HCT116 (cell line): ENCODE data around the gene CHKA. TPM values are rescaled to one million over a fixed set of nuclear protein-coding genes. Genes with fewer than 3 reads are reported as not detected.

Source experiments
- ATAC-seq: fragments of 200-7000 bp; cut with Tn5 transposase; 2 replicates; pipeline ENCODE4 v1.9.1; 2020; ENCODE audit warnings: mild to moderate bottlenecking, moderate library complexity
- BruUV-seq: library from RNA; stranded (reverse); fragments of 400-500 nt; replicated peaks from 2 replicates; lab custom pipeline; 2021; lab: Mats Ljungman, UMichigan
- CTCF ChIA-PET: fragments of 300-600 bp; sonication (Branson Sonifier 250); formaldehyde crosslinking; loops from one replicate; lab custom pipeline; 2021; ENCODE audit warnings: antibody characterized with exemption; lab: Charles Lee
- POLR2A ChIA-PET: fragments of 300-600, 350-600 bp; sonication (Branson Sonifier 250); formaldehyde crosslinking; loops from one replicate; lab custom pipeline; 2021; ENCODE audit warnings: antibody characterized with exemption; lab: Charles Lee
- RAD21 ChIA-PET, 2 experiments: fragments of 300-600 bp; sonication (Branson Sonifier 250); formaldehyde crosslinking; loops; one replicate each; lab custom pipeline; 2023; ENCODE audit warnings: low total read pairs in 2 of 2; ENCODE audit not compliant: uncharacterized antibody in 2 of 2, unreplicated experiment in 2 of 2, low non-redundant PET in 1 of 2; lab: Charles Lee
- DNase-seq: peaks from one replicate; pipeline ENCODE4 v3.0.0-alpha.2; 2010; ENCODE audit warnings: low read depth, low spot score
- H2AFZ ChIP-seq: fragments of 200-600 bp; shearing (Covaris generic), sonication (generic); 2 replicates; pipeline ENCODE4 v1.6.1; 2017; ENCODE audit warnings: low read depth, mixed run types, mixed read lengths, antibody characterized with exemption, low read length; ENCODE audit not compliant: poor library complexity, severe bottlenecking
- H3K27ac ChIP-seq: 2 replicates; pipeline ENCODE4 v1.5.1; 2012; ENCODE audit warnings: low read depth, low read length
- H3K27me3 ChIP-seq: fragments of 200-600 bp; sonication (generic); 2 replicates; pipeline ENCODE4 v1.6.1; 2016; ENCODE audit warnings: mixed run types, low read length, mixed read lengths; ENCODE audit not compliant: insufficient read depth
- H3K36me3 ChIP-seq, 2 experiments: fragments of 200-500 bp in 1 of 2; fragments of 200-600 bp in 1 of 2; sonication (Bioruptor generic) in 1 of 2; sonication (generic) in 1 of 2; 2 replicates each; pipeline versions ENCODE4 v1.5.1 to v1.6.1; 2014 to 2016; ENCODE audit warnings: low read length in 2 of 2, inconsistent platforms in 1 of 2, mixed read lengths in 1 of 2, mixed run types in 1 of 2; ENCODE audit not compliant: insufficient read depth in 2 of 2, control insufficient read depth in 1 of 2
- H3K4me1 ChIP-seq, 2 experiments: fragments of 200-600 bp in 1 of 2; sonication (generic) in 1 of 2; 2 replicates each; pipeline versions ENCODE4 v1.5.1 to v1.6.1; 2012 to 2017; ENCODE audit warnings: low read length in 2 of 2, inconsistent platforms in 1 of 2, mild to moderate bottlenecking in 1 of 2, mixed read lengths in 1 of 2, mixed run types in 1 of 2, moderate library complexity in 1 of 2; ENCODE audit not compliant: insufficient read depth in 2 of 2, control insufficient read depth in 1 of 2
- H3K4me2 ChIP-seq: fragments of 200-600 bp; sonication (generic); 2 replicates; pipeline ENCODE4 v1.6.1; 2017; ENCODE audit warnings: mixed run types, low read length, mixed read lengths
- H3K4me3 ChIP-seq, 2 experiments: fragments of 200-600 bp in 1 of 2; sonication (generic) in 1 of 2; replicated peaks in 1 of 2; 2 replicates each; pipeline ENCODE4 v1.5.1; 2011 to 2016; ENCODE audit warnings: low read length in 2 of 2, control low read depth in 1 of 2, low read depth in 1 of 2, mild to moderate bottlenecking in 1 of 2, mixed read lengths in 1 of 2, mixed run types in 1 of 2
- H3K79me2 ChIP-seq: fragments of 200-600 bp; sonication (generic); 2 replicates; pipeline ENCODE4 v1.6.1; 2017; ENCODE audit warnings: mild to moderate bottlenecking, mixed run types, low read length, moderate library complexity, mixed read lengths; ENCODE audit not compliant: insufficient read depth
- H3K9ac ChIP-seq: fragments of 200-600 bp; sonication (generic); 2 replicates; pipeline ENCODE4 v1.6.1; 2016; ENCODE audit warnings: low read length, mixed read lengths
- H3K9me2 ChIP-seq: fragments of 200-600 bp; sonication (generic), shearing (Covaris generic); 2 replicates; pipeline ENCODE4 v1.6.1; 2017; ENCODE audit warnings: mixed run types, mild to moderate bottlenecking, moderate library complexity; ENCODE audit not compliant: insufficient read depth
- H3K9me3 ChIP-seq, 2 experiments: fragments of 200-500 bp in 1 of 2; fragments of 200-600 bp in 1 of 2; sonication (Bioruptor generic) in 1 of 2; sonication (generic) in 1 of 2; 2 replicates each; pipeline ENCODE4 v1.6.1; 2014 to 2017; ENCODE audit warnings: low read length in 2 of 2, mixed read lengths in 2 of 2, inconsistent platforms in 1 of 2, low read depth in 1 of 2, mild to moderate bottlenecking in 1 of 2, mixed run types in 1 of 2, moderate library complexity in 1 of 2; ENCODE audit not compliant: control insufficient read depth in 1 of 2, insufficient read depth in 1 of 2
- H4K20me1 ChIP-seq: fragments of 200-600 bp; sonication (generic), shearing (Covaris generic); 2 replicates; pipeline ENCODE4 v1.6.1; 2017; ENCODE audit warnings: mixed run types, mild to moderate bottlenecking, moderate library complexity; ENCODE audit not compliant: insufficient read depth
- CBX3 ChIP-seq: IDR thresholded peaks from 2 replicates; pipeline ENCODE4 v1.6.1; 2012; ENCODE audit warnings: low read depth
- ELF1 ChIP-seq: IDR thresholded peaks from 2 replicates; pipeline ENCODE4 v1.6.1; 2012; ENCODE audit warnings: low read depth, borderline replicate concordance
- EZH2 ChIP-seq: fragments of 200-600 bp; sonication (generic); IDR thresholded peaks from 2 replicates; pipeline ENCODE4 v1.6.1; 2017; ENCODE audit warnings: antibody characterized with exemption, mixed run types
- EZH2phosphoT487 ChIP-seq: fragments of 200-600 bp; IDR thresholded peaks from 2 replicates; pipeline ENCODE4 v1.6.1; 2018; ENCODE audit warnings: antibody characterized with exemption, borderline replicate concordance
- FOSL1 ChIP-seq: IDR thresholded peaks from 2 replicates; pipeline ENCODE4 v1.6.1; 2012; ENCODE audit warnings: low read depth
- JUND ChIP-seq: IDR thresholded peaks from 2 replicates; pipeline ENCODE4 v1.6.1; 2012
- POLR2AphosphoS5 ChIP-seq: IDR thresholded peaks from 2 replicates; pipeline ENCODE4 v1.6.1; 2011; ENCODE audit warnings: mild to moderate bottlenecking, low read depth, low read length, moderate library complexity
- RAD21 ChIP-seq: IDR thresholded peaks from 2 replicates; pipeline ENCODE4 v1.6.1; 2012; ENCODE audit warnings: low read depth, mild to moderate bottlenecking
- SP1 ChIP-seq: IDR thresholded peaks from 2 replicates; pipeline ENCODE4 v1.6.1; 2012; ENCODE audit warnings: low read depth
- SRF ChIP-seq: IDR thresholded peaks from 2 replicates; pipeline ENCODE4 v1.6.1; 2012; ENCODE audit warnings: low read depth
- TCF7L2 ChIP-seq: IDR thresholded peaks from 2 replicates; pipeline ENCODE4 v1.7.0; 2011; ENCODE audit warnings: borderline replicate concordance, inconsistent platforms; ENCODE audit not compliant: insufficient read depth, insufficient read length; ENCODE audit errors: extremely low read depth
- YY1 ChIP-seq: IDR thresholded peaks from 2 replicates; pipeline ENCODE4 v1.6.1; 2011; ENCODE audit warnings: low read length, low read depth, moderate library complexity, mild to moderate bottlenecking; ENCODE audit not compliant: insufficient replicate concordance; ENCODE audit errors: extremely low read depth
- ZBTB33 ChIP-seq: IDR thresholded peaks from 2 replicates; pipeline ENCODE4 v1.6.1; 2011; ENCODE audit warnings: mild to moderate bottlenecking, low read length, moderate library complexity; ENCODE audit not compliant: insufficient replicate concordance; ENCODE audit errors: extremely low read depth
- ZNF274 ChIP-seq: fragments of 200-500 bp; sonication (Bioruptor generic); IDR thresholded peaks from 2 replicates; pipeline ENCODE4 v1.6.1; 2014; ENCODE audit warnings: mild to moderate bottlenecking, low read depth, low read length, inconsistent platforms
- intact Hi-C: fragments of 100-400 bp; cut with micrococcal nuclease; formaldehyde crosslinking; loops from 2 replicates; pipeline ENCODE4 v1.10.0; 2022
- total RNA-seq: library from RNA; stranded (reverse); gene quantifications from one replicate; pipeline ENCODE4 v1.2.1, GENCODE V29; 2021; ENCODE audit not compliant: unreplicated experiment
- TF ChIP-seq, protein P1 (sequence below), 3 experiments: fragments of 200-600 bp in 1 of 3; sonication (generic) in 1 of 3; IDR thresholded peaks in 2 of 3; conservative IDR thresholded peaks in 1 of 3; 2 replicates each; pipeline ENCODE4 v1.5.1; 2012 to 2017; ENCODE audit warnings: low read depth in 2 of 3, low read length in 2 of 3, antibody characterized with exemption in 1 of 3, borderline replicate concordance in 1 of 3, control low read depth in 1 of 3, mild to moderate bottlenecking in 1 of 3, mixed read lengths in 1 of 3, mixed run types in 1 of 3, moderate library complexity in 1 of 3; ENCODE audit not compliant: insufficient read depth in 1 of 3
- TF ChIP-seq, protein P2 (sequence below): IDR thresholded peaks from 2 replicates; pipeline ENCODE4 v1.6.1; 2012
- TF ChIP-seq, protein P3 (sequence below): IDR thresholded peaks from 2 replicates; pipeline ENCODE4 v1.6.1; 2012; ENCODE audit warnings: low read depth

CHKA gene
- total RNA-seq, 1 experiment from 2014 or later = 33.1 TPM

DNA sequence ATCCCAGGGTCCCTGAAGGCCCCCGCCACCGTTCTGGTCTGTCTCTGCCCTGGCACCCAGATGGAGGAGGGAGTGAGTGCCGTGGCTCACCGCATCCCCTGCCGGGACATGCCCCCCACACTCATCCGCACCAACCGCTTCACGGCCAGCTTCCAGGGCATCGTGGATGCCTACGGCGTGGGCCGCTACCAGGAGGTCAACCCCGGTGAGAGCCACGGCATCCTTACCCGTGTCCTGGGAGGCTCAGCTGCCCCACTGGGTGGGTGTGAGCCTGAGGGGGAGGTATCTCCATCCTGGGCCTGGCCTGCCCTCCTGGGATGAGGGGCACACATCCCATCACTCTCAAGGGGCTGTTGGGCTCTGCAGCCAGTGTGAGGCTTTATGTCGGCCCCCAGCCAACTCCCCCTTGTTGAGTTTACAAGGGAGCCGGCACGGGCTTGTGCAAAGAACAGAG is 76.3 kb downstream of the CHKA start:
- Histone ChIP-seq H3K9ac (no peak overlapping the region), H3K36me3 (peaks cover 0 to 6% of the 10 kb centered on the region in 2 experiments; a peak in 2 of 4 replicates), H2AFZ (no peak overlapping the region), H4K20me1 (no peaks in the 10 kb centered on the region), H3K9me3 (no peaks in the 10 kb centered on the region), H3K9me2 (no peaks in the 10 kb centered on the region), H3K79me2 (peaks cover 10% of the 10 kb centered on the region), H3K27me3 (no peaks in the 10 kb centered on the region), H3K27ac (no peak overlapping the region), H3K4me1 (peaks cover 0 to 5% of the 10 kb centered on the region in 2 experiments; a peak in 2 of 4 replicates), H3K4me3 (no peak overlapping the region), H3K4me2 (no peak overlapping the region)
- CTCF ChIA-PET = no interaction called here
- ATAC-seq (no peak), DNase-seq (no peak)
- RAD21 ChIA-PET = no interaction called here
- BruUV-seq = no TSS peak
- TF ChIP-seq, protein P1, sequence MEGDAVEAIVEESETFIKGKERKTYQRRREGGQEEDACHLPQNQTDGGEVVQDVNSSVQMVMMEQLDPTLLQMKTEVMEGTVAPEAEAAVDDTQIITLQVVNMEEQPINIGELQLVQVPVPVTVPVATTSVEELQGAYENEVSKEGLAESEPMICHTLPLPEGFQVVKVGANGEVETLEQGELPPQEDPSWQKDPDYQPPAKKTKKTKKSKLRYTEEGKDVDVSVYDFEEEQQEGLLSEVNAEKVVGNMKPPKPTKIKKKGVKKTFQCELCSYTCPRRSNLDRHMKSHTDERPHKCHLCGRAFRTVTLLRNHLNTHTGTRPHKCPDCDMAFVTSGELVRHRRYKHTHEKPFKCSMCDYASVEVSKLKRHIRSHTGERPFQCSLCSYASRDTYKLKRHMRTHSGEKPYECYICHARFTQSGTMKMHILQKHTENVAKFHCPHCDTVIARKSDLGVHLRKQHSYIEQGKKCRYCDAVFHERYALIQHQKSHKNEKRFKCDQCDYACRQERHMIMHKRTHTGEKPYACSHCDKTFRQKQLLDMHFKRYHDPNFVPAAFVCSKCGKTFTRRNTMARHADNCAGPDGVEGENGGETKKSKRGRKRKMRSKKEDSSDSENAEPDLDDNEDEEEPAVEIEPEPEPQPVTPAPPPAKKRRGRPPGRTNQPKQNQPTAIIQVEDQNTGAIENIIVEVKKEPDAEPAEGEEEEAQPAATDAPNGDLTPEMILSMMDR (IDR thresholded peaks at IDR 0.05 in 2 of 3, conservative IDR thresholded peaks at IDR 0.05 in 1 of 3; ENCODE audit: borderline replicate concordance in 1 of 3, insufficient read depth in 1 of 3, low read depth in 2 of 3, low read length in 2 of 3) = no peak
- TF ChIP-seq RAD21 = no peak
- TF ChIP-seq EZH2phosphoT487 = no peak
- TF ChIP-seq POLR2AphosphoS5 = no peak
- no peak for TF ChIP-seq ELF1
- TF ChIP-seq CBX3 = no peak
- no peak for TF ChIP-seq YY1
- no peak for TF ChIP-seq SP1
- TF ChIP-seq, protein P2, sequence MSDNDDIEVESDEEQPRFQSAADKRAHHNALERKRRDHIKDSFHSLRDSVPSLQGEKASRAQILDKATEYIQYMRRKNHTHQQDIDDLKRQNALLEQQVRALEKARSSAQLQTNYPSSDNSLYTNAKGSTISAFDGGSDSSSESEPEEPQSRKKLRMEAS = no peak
- TF ChIP-seq ZNF274 = no peak
- TF ChIP-seq, protein P3, sequence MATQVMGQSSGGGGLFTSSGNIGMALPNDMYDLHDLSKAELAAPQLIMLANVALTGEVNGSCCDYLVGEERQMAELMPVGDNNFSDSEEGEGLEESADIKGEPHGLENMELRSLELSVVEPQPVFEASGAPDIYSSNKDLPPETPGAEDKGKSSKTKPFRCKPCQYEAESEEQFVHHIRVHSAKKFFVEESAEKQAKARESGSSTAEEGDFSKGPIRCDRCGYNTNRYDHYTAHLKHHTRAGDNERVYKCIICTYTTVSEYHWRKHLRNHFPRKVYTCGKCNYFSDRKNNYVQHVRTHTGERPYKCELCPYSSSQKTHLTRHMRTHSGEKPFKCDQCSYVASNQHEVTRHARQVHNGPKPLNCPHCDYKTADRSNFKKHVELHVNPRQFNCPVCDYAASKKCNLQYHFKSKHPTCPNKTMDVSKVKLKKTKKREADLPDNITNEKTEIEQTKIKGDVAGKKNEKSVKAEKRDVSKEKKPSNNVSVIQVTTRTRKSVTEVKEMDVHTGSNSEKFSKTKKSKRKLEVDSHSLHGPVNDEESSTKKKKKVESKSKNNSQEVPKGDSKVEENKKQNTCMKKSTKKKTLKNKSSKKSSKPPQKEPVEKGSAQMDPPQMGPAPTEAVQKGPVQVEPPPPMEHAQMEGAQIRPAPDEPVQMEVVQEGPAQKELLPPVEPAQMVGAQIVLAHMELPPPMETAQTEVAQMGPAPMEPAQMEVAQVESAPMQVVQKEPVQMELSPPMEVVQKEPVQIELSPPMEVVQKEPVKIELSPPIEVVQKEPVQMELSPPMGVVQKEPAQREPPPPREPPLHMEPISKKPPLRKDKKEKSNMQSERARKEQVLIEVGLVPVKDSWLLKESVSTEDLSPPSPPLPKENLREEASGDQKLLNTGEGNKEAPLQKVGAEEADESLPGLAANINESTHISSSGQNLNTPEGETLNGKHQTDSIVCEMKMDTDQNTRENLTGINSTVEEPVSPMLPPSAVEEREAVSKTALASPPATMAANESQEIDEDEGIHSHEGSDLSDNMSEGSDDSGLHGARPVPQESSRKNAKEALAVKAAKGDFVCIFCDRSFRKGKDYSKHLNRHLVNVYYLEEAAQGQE = no peak
- no peak for TF ChIP-seq TCF7L2
- TF ChIP-seq SRF = no peak
- no peak for TF ChIP-seq EZH2
- TF ChIP-seq FOSL1 = no peak
- no peak for TF ChIP-seq JUND
- no peak for TF ChIP-seq ZBTB33
- POLR2A ChIA-PET = no interaction called here
- intact Hi-C loops = no loop called here
